GM12801 (cell line): ENCODE measurements around the gene EPHA10.

Experiments used
- CTCF ChIP-seq: IDR thresholded peaks from one replicate; pipeline ENCODE4 v1.5.1; 2011; ENCODE audit warnings: control low read depth; ENCODE audit not compliant: insufficient read length; ENCODE audit errors: extremely low read depth

The EPHA10 gene

GRCh38 chr1:37692834-37693175 lies 72.1 kb downstream of the EPHA10 start:
- TF ChIP-seq CTCF = no peak

GRCh38 chr1:37692078-37692833 lies 72.7 kb downstream of the EPHA10 start, which contains the start of gene CDCA8:
Gene CDCA8 (plus strand): TSS chr1:37692516. CDS start chr1:37692691, 175 bp downstream.
- no peak for TF ChIP-seq CTCF

- no peak for TF ChIP-seq CTCF
Measured at GRCh38 chr1:37691497-37692077, 73.3 kb downstream of the EPHA10 start.

- TF ChIP-seq CTCF = no peak
Measured at GRCh38 chr1:37688926-37689325, 76.0 kb downstream of the EPHA10 start.

- TF ChIP-seq CTCF = no peak
Measured at GRCh38 chr1:37685722-37686121, 79.2 kb downstream of the EPHA10 start.

DNA sequence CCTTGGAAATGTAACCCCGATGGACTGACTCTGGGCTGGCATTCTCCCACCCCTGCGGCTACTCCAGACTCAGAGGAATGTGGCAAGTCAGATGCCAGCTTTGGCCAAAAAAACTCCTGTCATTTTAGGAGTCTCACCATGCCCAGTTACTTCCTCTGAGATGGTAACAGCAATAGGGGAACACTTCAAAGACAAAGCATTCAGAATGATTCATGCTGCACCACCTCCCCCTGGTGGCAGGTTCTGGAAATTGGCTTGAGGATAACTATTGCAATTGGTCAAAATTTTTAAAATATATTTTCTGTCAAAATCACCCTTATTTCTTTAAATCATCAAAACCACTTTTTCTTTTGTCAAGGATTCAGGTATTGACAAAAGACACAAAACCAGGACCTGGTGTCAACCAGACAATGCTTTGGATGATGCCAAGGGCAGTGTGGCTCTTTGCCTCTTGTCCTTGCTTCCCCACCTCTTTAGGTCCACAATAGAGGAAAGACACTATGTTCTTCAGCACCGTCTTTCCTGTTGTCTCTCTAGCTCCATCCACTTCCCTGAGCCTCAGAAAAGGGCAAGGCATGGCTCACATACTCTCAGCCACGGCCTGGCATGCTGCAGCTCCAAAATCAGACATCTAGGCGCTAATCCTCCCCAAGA lies 82.5 kb downstream of the EPHA10 start:
- no peak for TF ChIP-seq CTCF

DNA sequence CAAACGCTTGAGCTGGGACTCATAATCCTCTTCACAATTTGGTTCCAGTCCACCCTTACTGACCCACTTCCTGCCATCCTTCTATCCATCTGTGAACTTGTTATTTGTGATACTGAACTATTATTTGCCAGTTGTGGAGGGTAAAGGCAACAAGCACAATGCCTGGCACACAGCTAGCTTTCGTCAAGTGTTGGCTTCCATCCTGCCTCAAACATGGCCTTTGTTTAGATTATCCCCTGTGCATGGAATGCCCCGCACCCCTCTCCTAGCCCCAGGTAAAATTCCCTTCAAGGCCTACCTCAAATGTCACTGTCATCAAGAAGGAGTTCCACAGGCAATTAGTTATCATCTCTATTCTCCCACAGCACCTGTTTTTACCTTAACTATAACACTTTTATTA lies 84.0 kb downstream of the EPHA10 start:
- no peak for TF ChIP-seq CTCF
